Activated T-cell treated with anti-CD3 and anti-CD28 coated beads for 4 hours (primary cell): Measurements from ENCODE around the gene MAP1LC3B.

Experiments used
- DNase-seq: peaks from one replicate; pipeline ENCODE4 v3.0.0-alpha.2; 2020

MAP1LC3B gene

DNA sequence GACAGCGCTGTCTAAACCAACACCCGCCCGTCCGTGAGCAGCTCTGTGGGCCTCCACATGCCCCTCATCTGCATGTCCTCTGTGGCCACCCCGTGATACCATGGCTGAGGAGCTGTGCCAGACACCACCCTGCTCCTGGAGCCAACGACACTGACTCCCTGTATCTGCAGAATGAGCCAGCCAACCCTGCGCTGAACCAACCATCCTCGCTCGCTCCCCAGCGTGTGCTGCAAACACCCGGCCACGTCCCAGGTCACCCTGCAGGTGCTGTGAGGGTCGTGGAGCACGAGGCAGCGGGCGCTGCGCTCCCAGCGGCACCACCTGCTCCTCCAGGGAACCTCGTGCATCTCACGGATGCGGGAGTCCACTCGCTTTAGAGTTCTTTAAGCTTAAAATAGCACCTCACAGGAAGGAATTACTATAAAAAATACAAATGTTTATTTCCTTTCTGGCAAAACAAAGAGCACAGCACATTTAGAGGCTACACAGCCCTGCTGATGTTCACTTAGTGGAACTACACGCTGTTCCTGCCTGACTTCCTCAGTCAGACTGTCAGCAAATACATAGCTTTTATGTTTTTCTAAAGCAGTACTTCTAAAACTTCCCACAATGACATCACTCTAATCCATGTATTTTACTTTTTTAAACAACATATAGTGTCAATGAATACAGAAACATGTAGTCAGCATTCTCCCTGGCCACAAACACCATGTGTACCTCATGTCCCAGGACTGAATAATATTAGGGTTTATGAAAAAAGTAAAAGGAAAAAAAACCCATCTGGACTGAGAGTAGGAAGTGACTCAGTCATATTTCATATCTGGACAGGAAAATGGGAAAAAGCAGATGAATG lies 43.5 kb downstream of the MAP1LC3B start:
- DNase-seq: no peak

DNA sequence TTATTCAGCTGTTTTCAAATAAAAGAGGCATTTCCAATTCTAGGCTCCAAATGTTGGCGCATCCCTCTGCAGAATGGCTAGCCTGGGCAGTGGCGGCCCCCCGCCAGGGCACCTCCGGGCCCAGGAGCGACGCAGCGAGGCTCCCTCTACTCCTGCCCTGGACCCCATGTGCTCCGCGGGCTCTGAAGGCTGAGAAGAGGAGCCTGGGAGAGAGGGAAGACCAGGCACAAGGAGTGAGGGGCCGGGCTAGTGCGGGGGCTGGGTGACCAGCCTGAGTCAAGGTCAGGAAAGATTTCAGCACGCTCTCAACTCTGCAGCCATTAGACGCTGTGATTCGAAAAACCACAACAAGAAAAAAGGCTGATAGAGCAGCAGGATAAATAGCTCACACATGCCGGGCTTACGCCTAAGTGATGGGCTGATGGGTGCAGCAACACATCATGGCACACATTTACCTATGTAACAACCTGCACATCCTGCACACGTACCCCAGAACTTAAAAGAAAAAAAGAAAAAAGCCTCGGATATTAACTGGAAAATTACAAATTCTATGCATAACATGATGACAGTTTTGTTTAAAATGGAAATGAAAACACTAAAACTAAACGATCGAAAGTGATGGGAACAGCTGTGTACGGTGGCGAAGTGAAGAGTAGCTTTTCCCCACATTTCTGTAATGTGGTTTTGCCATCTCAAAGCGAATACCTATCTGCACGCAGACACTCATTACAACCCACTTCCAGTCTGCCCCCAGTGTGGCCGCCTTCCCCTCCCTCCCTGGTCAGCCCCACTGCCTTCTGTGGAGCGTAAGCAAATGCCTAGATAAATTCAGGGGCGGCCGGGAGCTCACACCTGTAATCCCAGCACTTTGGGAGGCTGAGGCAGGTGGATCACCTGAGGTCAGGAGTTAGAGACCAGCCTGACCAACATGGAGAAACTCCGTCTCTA lies 44.4 kb downstream of the MAP1LC3B start:
- DNase-seq: no peak

GRCh38 chr16:87437327-87437726 lies 45.2 kb downstream of the MAP1LC3B start:
- DNase-seq: no peak

DNA sequence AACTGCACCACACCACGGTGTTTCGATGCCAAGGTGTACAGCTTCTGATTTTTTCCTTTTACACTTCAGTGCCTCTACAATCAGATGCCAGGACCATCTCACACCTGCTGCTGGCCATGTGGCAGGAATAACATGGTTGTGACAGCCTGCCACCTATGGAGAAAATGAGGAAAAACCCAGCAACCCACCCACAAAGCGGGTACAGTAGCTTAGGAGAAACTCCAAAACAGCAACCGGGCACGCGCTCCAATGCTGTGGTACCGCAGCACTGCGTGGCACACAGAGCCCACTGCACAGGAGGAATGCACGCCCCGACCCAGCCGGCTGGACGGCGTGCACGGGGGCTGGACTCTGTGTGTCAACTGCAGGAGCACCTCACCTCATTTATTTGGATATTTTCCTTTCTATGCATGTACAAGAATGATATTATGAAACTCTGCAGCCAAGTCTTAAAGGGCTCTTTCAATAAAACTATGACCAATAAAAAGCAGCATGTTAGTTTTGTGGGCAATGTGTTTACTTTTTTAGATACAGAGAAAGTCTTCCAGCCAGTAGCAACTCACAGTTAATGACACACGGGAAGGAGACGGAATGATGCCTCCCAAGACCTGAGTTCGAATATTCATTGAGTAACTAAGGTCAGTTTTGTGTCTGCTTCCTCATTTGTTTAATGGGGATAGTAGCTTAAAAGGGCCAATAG lies 45.9 kb downstream of the MAP1LC3B start:
- no peak for DNase-seq

- DNase-seq: no peak
Observed at GRCh38 chr16:87438611-87438985, 46.5 kb downstream of the MAP1LC3B start.

GRCh38 chr16:87439926-87440325 lies 47.8 kb downstream of the MAP1LC3B start:
- no peak for DNase-seq

DNA sequence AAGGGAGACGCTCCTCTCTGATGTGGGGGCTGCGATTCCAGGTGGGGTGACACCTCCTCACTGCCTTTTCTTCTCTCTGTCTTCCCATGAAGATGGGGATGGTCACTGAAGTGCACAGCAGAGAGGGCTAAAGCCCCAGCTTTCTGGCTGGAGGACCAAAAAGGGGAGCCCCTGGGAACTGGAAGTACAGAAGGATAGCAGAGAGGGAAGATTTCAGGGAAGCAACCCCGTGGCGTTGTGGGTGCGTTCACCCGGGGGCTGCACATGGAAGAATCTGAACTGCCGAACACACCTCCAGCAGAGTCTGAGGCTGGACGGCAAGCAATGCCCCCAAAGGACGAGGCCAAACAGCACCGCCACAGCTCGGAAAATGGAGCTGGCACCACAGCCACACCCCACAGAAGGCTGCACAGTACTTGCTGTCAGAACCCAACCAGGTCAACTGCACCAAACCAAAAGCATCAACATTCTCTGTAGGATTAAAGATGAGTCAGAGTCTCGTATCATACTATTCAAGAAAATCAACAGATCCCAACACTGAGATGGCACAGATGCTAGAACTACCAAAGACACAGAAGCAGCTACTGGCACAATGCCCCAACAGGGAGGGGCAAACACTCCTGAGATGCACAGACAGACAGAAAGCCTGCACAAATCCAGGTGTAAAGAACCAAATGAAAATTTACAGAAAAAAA lies 49.9 kb downstream of the MAP1LC3B start:
- DNase-seq: no peak

DNA sequence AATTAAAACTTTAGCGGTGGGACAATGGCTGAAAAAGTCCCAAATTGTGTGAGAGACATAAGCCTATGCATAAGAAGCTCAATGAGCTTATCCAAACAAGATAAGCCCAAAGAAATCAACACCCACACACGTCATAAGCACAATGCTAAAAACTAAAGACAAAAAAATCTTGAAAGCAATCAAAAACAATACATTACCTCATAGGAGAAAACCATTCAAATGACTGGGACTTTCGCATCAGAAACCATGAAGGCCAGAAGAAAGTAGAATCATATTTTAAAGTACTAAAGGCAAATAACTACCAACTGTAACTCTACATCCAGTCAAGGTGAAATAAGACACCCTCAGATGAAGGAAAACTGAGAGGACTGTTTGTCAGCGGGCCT lies 50.4 kb downstream of the MAP1LC3B start:
- no peak for DNase-seq

- DNase-seq: no peak
Observed at GRCh38 chr16:87443016-87443415, 50.9 kb downstream of the MAP1LC3B start.

DNA sequence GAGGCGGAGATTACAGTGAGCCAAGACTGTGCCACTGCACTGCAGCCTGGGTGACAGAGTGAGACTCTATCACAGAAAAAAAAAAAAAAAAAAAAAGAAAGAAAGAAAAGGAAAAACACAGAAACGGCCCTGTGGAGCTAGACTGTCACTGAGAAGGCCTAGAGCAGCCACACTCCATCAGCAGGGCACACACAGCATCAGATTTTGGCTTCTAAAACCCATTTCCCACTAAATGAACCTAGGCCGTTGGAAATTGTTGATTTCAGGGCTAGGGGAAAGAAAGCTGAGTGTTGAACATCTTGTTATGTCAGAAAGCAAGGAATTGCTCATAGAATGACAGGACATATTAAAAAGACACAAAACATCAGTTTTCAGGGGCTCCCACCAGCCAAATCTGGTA lies 51.8 kb downstream of the MAP1LC3B start:
- DNase-seq: no peak

GRCh38 chr16:87445486-87445885 lies 53.4 kb downstream of the MAP1LC3B start:
- no peak for DNase-seq

GRCh38 chr16:87446479-87446878 lies 54.3 kb downstream of the MAP1LC3B start:
- no peak for DNase-seq

- no peak for DNase-seq
Observed at GRCh38 chr16:87447323-87447722, 55.2 kb downstream of the MAP1LC3B start.

DNA sequence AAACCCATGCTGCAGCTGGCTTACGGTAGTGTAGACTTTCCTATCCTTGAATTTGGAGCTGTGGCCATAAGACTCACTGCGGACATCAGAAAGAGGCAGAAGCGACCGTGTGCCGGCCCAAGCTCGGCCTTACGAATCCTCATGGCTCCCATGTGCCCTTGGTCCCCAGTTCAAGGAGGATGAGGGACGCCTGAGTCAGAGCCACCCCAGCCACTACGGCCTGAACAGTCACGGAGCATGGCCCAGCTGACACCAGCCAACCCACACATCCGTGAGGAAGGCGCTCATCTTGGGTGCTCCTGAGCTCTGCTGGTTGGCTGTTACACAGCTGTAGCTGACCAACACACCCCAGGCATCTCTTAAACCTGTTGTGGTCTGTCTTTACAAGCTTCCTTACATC lies 56.7 kb downstream of the MAP1LC3B start:
- DNase-seq: no peak

- no peak for DNase-seq
Observed at GRCh38 chr16:87451563-87452210, 59.6 kb downstream of the MAP1LC3B start.

- no peak for DNase-seq
Observed at GRCh38 chr16:87453326-87453725, 61.2 kb downstream of the MAP1LC3B start.
